Karpas-422 (cell line): ENCODE measurements around the gene TIMP2. TPM values are rescaled to one million over a fixed set of nuclear protein-coding genes. Genes with fewer than 3 reads are reported as not detected.

Experiments used
- DNase-seq: peaks from one replicate; pipeline ENCODE4 v3.0.0-alpha.2; 2015
- H2AFZ ChIP-seq: fragments of 200-600 bp; sonication (generic); 2 replicates; pipeline ENCODE4 v1.6.1; 2014; ENCODE audit warnings: antibody characterized with exemption, low read length, mixed read lengths
- H3K27ac ChIP-seq: fragments of 200-600 bp; sonication (generic); 2 replicates; pipeline ENCODE4 v1.5.1; 2014; ENCODE audit warnings: mild to moderate bottlenecking, low read length, moderate library complexity
- H3K27me3 ChIP-seq: fragments of 200-600 bp; sonication (generic); 2 replicates; pipeline ENCODE4 v1.6.1; 2014; ENCODE audit warnings: low read length, mixed read lengths
- H3K36me3 ChIP-seq: fragments of 200-600 bp; sonication (generic); 2 replicates; pipeline ENCODE4 v1.6.1; 2014; ENCODE audit warnings: low read length, mixed read lengths; ENCODE audit not compliant: insufficient read depth
- H3K4me1 ChIP-seq: fragments of 200-600 bp; sonication (generic); 2 replicates; pipeline ENCODE4 v1.6.1; 2014; ENCODE audit warnings: mild to moderate bottlenecking, low read length, mixed read lengths
- H3K4me2 ChIP-seq: fragments of 200-600 bp; sonication (generic); 2 replicates; pipeline ENCODE4 v1.6.1; 2014; ENCODE audit warnings: low read length, low read depth, mild to moderate bottlenecking; ENCODE audit not compliant: poor library complexity, severe bottlenecking
- H3K4me3 ChIP-seq: fragments of 200-600 bp; sonication (generic); 2 replicates; pipeline ENCODE4 v1.5.1; 2014; ENCODE audit warnings: mild to moderate bottlenecking, antibody characterized with exemption, low read length, mixed read lengths
- H3K79me2 ChIP-seq: fragments of 200-600 bp; sonication (generic); 2 replicates; pipeline ENCODE4 v1.6.1; 2014; ENCODE audit warnings: mild to moderate bottlenecking, low read length, mixed read lengths
- H3K9ac ChIP-seq: fragments of 200-600 bp; sonication (generic); 2 replicates; pipeline ENCODE4 v1.6.0; 2014; ENCODE audit warnings: low read length
- H3K9me2 ChIP-seq: fragments of 200-600 bp; sonication (generic), shearing (Covaris generic); replicated peaks from 2 replicates; pipeline ENCODE4 v1.6.0; 2014; ENCODE audit warnings: mild to moderate bottlenecking, low read length, moderate library complexity; ENCODE audit not compliant: insufficient read depth
- H3K9me3 ChIP-seq: fragments of 300-700, 200-600 bp; sonication (generic); 2 replicates; pipeline ENCODE4 v1.6.1; 2014; ENCODE audit warnings: low read length, mixed read lengths
- H4K20me1 ChIP-seq: fragments of 200-600 bp; sonication (generic); 2 replicates; pipeline ENCODE4 v1.6.1; 2014; ENCODE audit warnings: mild to moderate bottlenecking, antibody characterized with exemption, low read length, low read depth; ENCODE audit not compliant: insufficient read depth
- total RNA-seq: library from RNA; depleted of rRNA; stranded (reverse); fragments of >200 nt; shearing (Covaris generic); gene quantifications from 2 replicates; pipeline ENCODE4 v1.2.3, GENCODE V29; 2014; ENCODE audit warnings: low replicate concordance

TIMP2 gene
- total RNA-seq, 1 experiment from 2014 or later: not detected

DNA sequence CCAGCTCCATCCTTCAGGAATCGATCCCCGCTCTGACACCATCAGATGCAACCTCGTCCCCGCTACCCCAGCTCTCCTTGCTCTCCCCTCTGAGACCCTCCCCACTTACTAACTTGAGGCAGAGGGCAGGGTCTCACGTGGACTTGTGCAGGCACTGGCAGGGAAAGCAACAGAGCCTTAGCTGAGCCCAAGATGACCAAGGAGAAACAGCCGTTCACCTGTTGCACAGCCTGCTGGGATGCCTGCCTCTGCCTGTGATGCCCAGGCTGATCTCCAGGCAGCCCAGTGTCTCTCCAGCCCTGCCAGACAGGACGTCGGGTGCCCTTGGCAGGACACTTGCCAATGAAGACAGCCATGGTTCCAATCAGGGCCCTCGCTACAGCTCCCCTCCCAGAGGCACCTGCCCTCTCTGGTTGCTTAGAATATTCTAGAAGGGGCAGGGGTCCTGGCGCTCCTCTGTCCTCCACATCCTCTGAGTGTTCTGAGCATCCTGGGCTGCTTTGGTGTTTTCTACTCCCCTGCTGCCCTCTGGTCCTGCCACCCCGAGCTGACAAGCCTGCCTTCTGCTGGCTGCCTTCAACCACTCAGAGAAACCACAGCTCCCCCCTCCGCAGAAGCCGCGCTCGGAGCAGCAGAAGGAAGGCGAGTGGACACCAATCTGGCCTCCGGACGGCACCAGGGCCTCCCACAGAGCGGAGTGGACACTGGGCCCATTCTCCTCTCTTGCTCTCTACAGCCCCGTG is 28.9 kb downstream of the TIMP2 start:
- DNase-seq: no peak
- H3K4me3 ChIP-seq: no peak overlapping the region
- H3K9ac ChIP-seq: no peak overlapping the region
- no peaks in the 10 kb centered on the region for H4K20me1 ChIP-seq
- H3K4me2 ChIP-seq: no peak overlapping the region
- no peaks in the 10 kb centered on the region for H3K9me2 ChIP-seq
- H3K9me3 ChIP-seq: no peaks in the 10 kb centered on the region
- no peaks in the 10 kb centered on the region for H3K27me3 ChIP-seq
- H3K4me1 ChIP-seq: peaks cover 6% of the 10 kb centered on the region
- no peak overlapping the region for H2AFZ ChIP-seq
- no peak overlapping the region for H3K27ac ChIP-seq
- H3K36me3 ChIP-seq: no peaks in the 10 kb centered on the region
- H3K79me2 ChIP-seq: no peaks in the 10 kb centered on the region

DNA sequence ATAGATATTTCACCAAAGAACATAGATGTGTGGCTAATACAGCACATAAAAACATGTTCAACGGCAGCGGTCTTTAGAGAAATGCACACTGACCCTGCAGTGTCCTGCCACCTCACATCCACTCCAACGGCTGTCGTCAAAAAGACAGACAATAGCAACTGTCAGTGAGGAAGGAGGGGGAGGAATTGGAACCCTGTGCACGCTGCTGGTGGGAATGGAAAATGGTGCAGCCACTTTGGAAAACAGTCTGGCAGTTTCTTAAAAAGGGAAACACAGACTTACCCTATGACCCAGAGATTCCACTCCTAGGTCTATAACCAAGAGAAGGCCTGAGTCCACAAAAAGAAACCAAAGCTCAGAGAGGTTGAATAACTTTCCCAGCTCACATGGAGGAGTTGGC is 29.9 kb downstream of the TIMP2 start:
- DNase-seq: no peak
- H3K4me2 ChIP-seq: no peak overlapping the region
- no peak overlapping the region for H3K9ac ChIP-seq
- no peaks in the 10 kb centered on the region for H3K79me2 ChIP-seq
- no peak overlapping the region for H2AFZ ChIP-seq
- no peak overlapping the region for H3K4me3 ChIP-seq
- H3K27ac ChIP-seq: no peak overlapping the region
- H3K36me3 ChIP-seq: no peaks in the 10 kb centered on the region
- no peaks in the 10 kb centered on the region for H3K9me3 ChIP-seq
- H3K27me3 ChIP-seq: no peaks in the 10 kb centered on the region
- H3K4me1 ChIP-seq: peaks cover 12% of the 10 kb centered on the region
- H4K20me1 ChIP-seq: no peaks in the 10 kb centered on the region
- no peaks in the 10 kb centered on the region for H3K9me2 ChIP-seq

DNA sequence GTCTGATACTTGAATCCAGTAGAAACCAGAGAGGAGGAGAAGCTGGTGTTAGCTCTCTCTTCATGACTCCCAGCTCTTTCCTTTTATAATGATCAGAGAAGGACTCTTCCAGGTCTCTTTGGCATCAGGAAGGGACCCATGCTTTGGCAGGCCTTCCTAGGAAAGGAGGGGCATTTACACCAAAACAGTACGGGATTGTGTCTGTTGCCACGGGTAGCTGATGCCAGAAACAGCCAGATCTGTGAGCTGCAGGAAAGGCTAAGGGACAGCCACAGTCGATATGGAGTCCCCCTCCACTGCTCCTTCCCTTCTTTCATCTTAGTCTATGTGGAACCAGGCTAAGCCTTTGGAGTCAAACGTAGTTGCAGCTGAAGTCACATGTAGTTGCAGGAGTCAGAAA is 31.5 kb downstream of the TIMP2 start:
- H3K4me3 ChIP-seq: no peak overlapping the region
- H3K9me3 ChIP-seq: no peaks in the 10 kb centered on the region
- H3K27me3 ChIP-seq: no peaks in the 10 kb centered on the region
- no peaks in the 10 kb centered on the region for H3K9me2 ChIP-seq
- H3K4me2 ChIP-seq: no peak overlapping the region
- peaks cover 26% of the 10 kb centered on the region for H3K4me1 ChIP-seq
- no peaks in the 10 kb centered on the region for H3K36me3 ChIP-seq
- no peak overlapping the region for H2AFZ ChIP-seq
- no peak overlapping the region for H3K27ac ChIP-seq
- H3K9ac ChIP-seq: no peak overlapping the region
- H4K20me1 ChIP-seq: no peaks in the 10 kb centered on the region
- no peaks in the 10 kb centered on the region for H3K79me2 ChIP-seq
- no peak for DNase-seq

DNA sequence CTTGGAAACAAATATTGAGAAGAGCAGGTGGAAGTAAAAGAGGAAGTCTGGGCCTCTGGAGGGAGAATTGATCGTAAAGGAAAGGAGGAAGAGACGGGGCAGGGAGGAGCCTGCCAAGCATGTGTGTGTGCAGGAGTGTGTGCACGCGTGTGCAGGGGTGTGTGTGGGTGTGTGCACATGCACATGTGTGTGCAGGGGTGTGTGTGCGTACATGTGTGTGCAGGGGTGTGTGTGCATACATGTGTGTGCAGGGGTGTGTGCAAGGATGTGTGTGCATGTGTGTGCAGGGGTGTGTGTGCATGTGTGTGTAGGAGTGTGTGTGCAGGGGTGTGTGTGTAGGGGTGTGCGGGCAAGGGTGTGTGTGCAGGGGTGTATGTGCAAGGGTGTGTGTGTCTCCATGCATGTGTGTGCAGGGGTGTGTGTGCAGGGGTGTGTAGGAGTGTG is 32.2 kb downstream of the TIMP2 start:
- no peak for DNase-seq
- no peaks in the 10 kb centered on the region for H4K20me1 ChIP-seq

DNA sequence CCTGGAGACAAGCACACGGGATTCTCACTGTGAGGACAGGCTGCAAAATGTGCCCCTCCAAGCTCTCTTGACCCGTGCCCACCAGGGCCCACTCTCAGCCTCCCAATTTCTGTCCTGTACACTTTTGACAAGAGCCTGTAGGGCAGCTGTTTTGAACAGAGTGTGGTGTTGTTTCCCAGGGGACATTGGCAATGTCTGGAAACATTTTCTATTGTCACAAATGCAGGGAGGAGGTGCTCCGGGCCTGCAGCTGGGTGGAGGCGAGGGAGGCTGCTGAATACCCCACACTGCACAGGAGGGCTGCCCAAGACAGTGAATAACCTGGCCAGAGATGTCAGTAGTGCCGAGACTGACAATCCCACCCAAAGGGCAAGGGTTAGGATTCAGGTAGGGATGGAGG is 32.7 kb downstream of the TIMP2 start:
- peaks cover 30% of the 10 kb centered on the region for H3K4me1 ChIP-seq

More for the DNA sequence above, 32.2 kb downstream of the TIMP2 start:
- no peaks in the 10 kb centered on the region for H3K9me2 ChIP-seq
- no peaks in the 10 kb centered on the region for H3K9me3 ChIP-seq
- no peaks in the 10 kb centered on the region for H3K36me3 ChIP-seq
- H3K4me1 ChIP-seq: peaks cover 30% of the 10 kb centered on the region
- no peak overlapping the region for H3K9ac ChIP-seq
- H3K79me2 ChIP-seq: no peaks in the 10 kb centered on the region
- H3K27ac ChIP-seq: no peak overlapping the region
- H2AFZ ChIP-seq: no peak overlapping the region
- H3K4me3 ChIP-seq: no peak overlapping the region
- no peaks in the 10 kb centered on the region for H3K27me3 ChIP-seq
- no peak overlapping the region for H3K4me2 ChIP-seq

DNA sequence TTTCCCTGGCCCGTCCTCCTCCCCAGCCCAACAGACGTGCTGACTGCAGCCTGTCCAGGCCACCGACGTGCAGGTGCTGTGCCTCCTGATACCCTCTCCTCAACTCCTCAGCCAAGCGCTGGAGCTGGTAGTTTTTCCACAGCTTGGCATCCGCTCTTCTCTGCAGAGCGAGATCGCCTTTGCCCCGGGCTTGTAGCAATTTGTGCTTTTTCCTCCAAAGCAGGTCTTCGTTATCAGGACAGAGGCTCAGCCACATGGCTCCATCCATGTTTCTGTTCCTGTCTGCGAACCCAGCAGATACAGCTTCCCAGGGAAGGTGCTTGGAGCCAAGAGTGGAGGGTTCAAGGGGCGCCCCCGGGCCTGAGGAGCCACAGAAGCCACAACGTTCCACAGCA is 33.1 kb downstream of the TIMP2 start:
- H3K79me2 ChIP-seq: no peaks in the 10 kb centered on the region
- no peak overlapping the region for H2AFZ ChIP-seq
- no peaks in the 10 kb centered on the region for H3K9me3 ChIP-seq
- no peaks in the 10 kb centered on the region for H3K36me3 ChIP-seq
- H3K9me2 ChIP-seq: no peaks in the 10 kb centered on the region
- DNase-seq: no peak
- H3K27me3 ChIP-seq: no peaks in the 10 kb centered on the region
- H3K4me3 ChIP-seq: no peak overlapping the region
- no peaks in the 10 kb centered on the region for H4K20me1 ChIP-seq
- peaks cover 30% of the 10 kb centered on the region for H3K4me1 ChIP-seq
- H3K9ac ChIP-seq: no peak overlapping the region
- no peak overlapping the region for H3K4me2 ChIP-seq
- no peak overlapping the region for H3K27ac ChIP-seq

More for the DNA sequence above, 32.7 kb downstream of the TIMP2 start:
- DNase-seq: no peak
- Histone ChIP-seq H3K79me2 (no peaks in the 10 kb centered on the region), H3K9ac (no peak overlapping the region), H3K4me3 (no peak overlapping the region), H3K9me2 (no peaks in the 10 kb centered on the region), H3K36me3 (no peaks in the 10 kb centered on the region), H3K27ac (no peak overlapping the region), H3K9me3 (no peaks in the 10 kb centered on the region), H3K27me3 (no peaks in the 10 kb centered on the region), H3K4me2 (no peak overlapping the region), H2AFZ (no peak overlapping the region), H4K20me1 (no peaks in the 10 kb centered on the region)

DNA sequence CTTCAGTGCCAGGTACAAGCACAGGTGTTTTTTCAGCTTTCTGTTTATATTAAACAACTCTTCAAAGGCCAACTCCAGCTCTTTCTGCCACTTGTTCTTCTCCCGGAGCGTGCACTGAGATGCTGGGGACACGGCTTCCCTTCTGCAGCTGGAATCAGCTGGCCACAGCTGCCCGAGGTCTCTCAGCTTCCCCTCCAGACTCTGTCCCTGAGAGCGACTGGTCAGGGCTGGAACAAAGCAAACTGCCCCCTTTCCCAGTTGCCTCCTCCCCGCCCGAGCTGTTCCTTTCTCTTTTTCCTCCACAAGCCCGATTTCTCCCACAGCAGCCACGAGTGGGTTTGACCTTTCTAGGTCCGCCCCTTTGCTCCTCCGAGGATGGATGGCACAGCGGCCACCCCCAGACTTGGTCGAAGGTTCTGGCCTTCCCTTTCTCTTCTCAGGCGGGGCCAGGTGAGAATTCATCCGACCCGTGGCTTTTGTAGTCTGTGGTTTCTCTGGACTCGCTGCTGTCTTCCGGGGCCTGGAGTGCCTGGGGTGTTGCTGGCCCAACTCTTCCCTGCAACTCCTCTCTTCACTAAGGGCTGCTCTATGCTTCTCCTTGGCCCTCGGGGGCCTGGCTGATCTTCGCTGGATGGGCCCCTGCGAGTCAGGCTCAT is 33.7 kb downstream of the TIMP2 start:
- H3K4me1 ChIP-seq: peaks cover 30% of the 10 kb centered on the region
- DNase-seq: no peak
- H3K9me3 ChIP-seq: no peaks in the 10 kb centered on the region
- H3K4me3 ChIP-seq: no peak overlapping the region
- no peaks in the 10 kb centered on the region for H3K27me3 ChIP-seq
- H4K20me1 ChIP-seq: no peaks in the 10 kb centered on the region
- H3K27ac ChIP-seq: no peak overlapping the region
- no peak overlapping the region for H3K4me2 ChIP-seq
- H3K9me2 ChIP-seq: no peaks in the 10 kb centered on the region
- no peaks in the 10 kb centered on the region for H3K36me3 ChIP-seq
- H2AFZ ChIP-seq: no peak overlapping the region
- no peaks in the 10 kb centered on the region for H3K79me2 ChIP-seq
- no peak overlapping the region for H3K9ac ChIP-seq

DNA sequence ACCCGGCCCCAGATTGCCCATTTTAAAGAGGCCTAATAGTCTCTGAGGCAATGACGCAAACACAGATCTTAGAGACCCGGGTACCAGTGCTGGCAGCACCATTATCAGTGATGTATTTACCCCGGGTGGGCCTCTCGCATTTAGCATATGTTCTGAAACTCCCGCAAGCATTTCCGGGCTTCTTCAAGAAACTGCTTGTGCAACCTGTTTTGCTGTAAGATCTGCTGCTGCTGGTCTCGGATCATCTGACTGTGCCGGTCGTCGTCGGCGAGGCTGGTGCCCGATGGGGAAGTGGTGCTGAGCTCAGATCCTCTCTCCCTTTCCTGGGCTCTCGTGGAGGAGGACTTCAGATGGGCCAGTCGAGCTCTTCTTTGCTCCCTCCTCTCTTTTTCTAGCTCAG is 34.7 kb downstream of the TIMP2 start:
- no peak overlapping the region for H3K4me2 ChIP-seq
- no peak overlapping the region for H3K9ac ChIP-seq

More for the DNA sequence above, 34.7 kb downstream of the TIMP2 start:
- H3K27ac ChIP-seq: no peak overlapping the region
- no peaks in the 10 kb centered on the region for H3K36me3 ChIP-seq
- H3K79me2 ChIP-seq: no peaks in the 10 kb centered on the region
- H2AFZ ChIP-seq: no peak overlapping the region
- H4K20me1 ChIP-seq: no peaks in the 10 kb centered on the region
- no peaks in the 10 kb centered on the region for H3K9me2 ChIP-seq
- H3K4me1 ChIP-seq: peaks cover 30% of the 10 kb centered on the region
- H3K9me3 ChIP-seq: no peaks in the 10 kb centered on the region
- H3K27me3 ChIP-seq: no peaks in the 10 kb centered on the region
- H3K4me3 ChIP-seq: no peak overlapping the region
- DNase-seq: no peak
